ENCODE results near the gene CLDN5.

Gene CLDN5

GRCh38 chr22:19517919-19518611, 6.1 kb downstream of the CLDN5 start (continued):
- TF ChIP-seq ZNF488 (tag by site-specific recombination; IDR thresholded peaks at IDR 0.05) (no peak), ZNF416 (tag by site-specific recombination; IDR thresholded peaks at IDR 0.05) (no peak), ZFP3 (tag by site-specific recombination; IDR thresholded peaks at IDR 0.05; ENCODE audit: low read depth) (no peak), ZNF473 (tag by site-specific recombination; IDR thresholded peaks at IDR 0.05) (no peak), FEZF1 (tag by site-specific recombination; IDR thresholded peaks at IDR 0.05) (no peak), ZNF747 (tag by site-specific recombination; IDR thresholded peaks at IDR 0.05) (no peak), MYNN (tag by site-specific recombination; IDR thresholded peaks at IDR 0.05; ENCODE audit: borderline replicate concordance) (no peak), ZNF202 (tag by site-specific recombination; IDR thresholded peaks at IDR 0.05; ENCODE audit: borderline replicate concordance) (no peak), ZNF23 (tag by site-specific recombination; IDR thresholded peaks at IDR 0.05; ENCODE audit: borderline replicate concordance) (no peak), SALL2 (tag by site-specific recombination; IDR thresholded peaks at IDR 0.05; ENCODE audit: borderline replicate concordance) (no peak)
- TF ChIP-seq, protein P1, sequence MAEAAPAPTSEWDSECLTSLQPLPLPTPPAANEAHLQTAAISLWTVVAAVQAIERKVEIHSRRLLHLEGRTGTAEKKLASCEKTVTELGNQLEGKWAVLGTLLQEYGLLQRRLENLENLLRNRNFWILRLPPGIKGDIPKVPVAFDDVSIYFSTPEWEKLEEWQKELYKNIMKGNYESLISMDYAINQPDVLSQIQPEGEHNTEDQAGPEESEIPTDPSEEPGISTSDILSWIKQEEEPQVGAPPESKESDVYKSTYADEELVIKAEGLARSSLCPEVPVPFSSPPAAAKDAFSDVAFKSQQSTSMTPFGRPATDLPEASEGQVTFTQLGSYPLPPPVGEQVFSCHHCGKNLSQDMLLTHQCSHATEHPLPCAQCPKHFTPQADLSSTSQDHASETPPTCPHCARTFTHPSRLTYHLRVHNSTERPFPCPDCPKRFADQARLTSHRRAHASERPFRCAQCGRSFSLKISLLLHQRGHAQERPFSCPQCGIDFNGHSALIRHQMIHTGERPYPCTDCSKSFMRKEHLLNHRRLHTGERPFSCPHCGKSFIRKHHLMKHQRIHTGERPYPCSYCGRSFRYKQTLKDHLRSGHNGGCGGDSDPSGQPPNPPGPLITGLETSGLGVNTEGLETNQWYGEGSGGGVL (tag by site-specific recombination; IDR thresholded peaks at IDR 0.05), result no peak
- TF ChIP-seq, protein P2, sequence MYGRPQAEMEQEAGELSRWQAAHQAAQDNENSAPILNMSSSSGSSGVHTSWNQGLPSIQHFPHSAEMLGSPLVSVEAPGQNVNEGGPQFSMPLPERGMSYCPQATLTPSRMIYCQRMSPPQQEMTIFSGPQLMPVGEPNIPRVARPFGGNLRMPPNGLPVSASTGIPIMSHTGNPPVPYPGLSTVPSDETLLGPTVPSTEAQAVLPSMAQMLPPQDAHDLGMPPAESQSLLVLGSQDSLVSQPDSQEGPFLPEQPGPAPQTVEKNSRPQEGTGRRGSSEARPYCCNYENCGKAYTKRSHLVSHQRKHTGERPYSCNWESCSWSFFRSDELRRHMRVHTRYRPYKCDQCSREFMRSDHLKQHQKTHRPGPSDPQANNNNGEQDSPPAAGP (tag by site-specific recombination; IDR thresholded peaks at IDR 0.05), result no peak
- TF ChIP-seq, protein P3, sequence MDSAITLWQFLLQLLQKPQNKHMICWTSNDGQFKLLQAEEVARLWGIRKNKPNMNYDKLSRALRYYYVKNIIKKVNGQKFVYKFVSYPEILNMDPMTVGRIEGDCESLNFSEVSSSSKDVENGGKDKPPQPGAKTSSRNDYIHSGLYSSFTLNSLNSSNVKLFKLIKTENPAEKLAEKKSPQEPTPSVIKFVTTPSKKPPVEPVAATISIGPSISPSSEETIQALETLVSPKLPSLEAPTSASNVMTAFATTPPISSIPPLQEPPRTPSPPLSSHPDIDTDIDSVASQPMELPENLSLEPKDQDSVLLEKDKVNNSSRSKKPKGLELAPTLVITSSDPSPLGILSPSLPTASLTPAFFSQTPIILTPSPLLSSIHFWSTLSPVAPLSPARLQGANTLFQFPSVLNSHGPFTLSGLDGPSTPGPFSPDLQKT (IDR thresholded peaks at IDR 0.05; ENCODE audit: borderline replicate concordance, low read depth, low read length), result no peak

GRCh38 chr22:19517171-19517500, 7.1 kb downstream of the CLDN5 start:
- peaks cover 13 to 94% of the 10 kb centered on the region in 2 experiments; a peak in 2 of 3 replicates for H3K36me3 ChIP-seq (ENCODE audit: control insufficient read depth in 2 of 2, insufficient read depth in 1 of 2, low read length in 2 of 2)
- no peak overlapping the region for H3K27ac ChIP-seq (ENCODE audit: extremely low read depth, low read depth, low read length)
- TF ChIP-seq, protein P4, sequence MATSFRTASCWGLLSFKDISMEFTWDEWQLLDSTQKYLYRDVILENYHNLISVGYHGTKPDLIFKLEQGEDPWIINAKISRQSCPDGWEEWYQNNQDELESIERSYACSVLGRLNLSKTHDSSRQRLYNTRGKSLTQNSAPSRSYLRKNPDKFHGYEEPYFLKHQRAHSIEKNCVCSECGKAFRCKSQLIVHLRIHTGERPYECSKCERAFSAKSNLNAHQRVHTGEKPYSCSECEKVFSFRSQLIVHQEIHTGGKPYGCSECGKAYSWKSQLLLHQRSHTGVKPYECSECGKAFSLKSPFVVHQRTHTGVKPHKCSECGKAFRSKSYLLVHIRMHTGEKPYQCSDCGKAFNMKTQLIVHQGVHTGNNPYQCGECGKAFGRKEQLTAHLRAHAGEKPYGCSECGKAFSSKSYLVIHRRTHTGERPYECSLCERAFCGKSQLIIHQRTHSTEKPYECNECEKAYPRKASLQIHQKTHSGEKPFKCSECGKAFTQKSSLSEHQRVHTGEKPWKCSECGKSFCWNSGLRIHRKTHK (tag by site-specific recombination; IDR thresholded peaks at IDR 0.05), result no peak
- TF ChIP-seq ZNF239 (tag by site-specific recombination; IDR thresholded peaks at IDR 0.05) (no peak), ZNF221 (tag by site-specific recombination; IDR thresholded peaks at IDR 0.05; ENCODE audit: borderline replicate concordance) (no peak), PRDM6 (tag by site-specific recombination; IDR thresholded peaks at IDR 0.05) (no peak), ZNF202 (tag by site-specific recombination; IDR thresholded peaks at IDR 0.05; ENCODE audit: borderline replicate concordance) (no peak), KLF7 (tag by site-specific recombination; IDR thresholded peaks at IDR 0.05; ENCODE audit: borderline replicate concordance) (no peak), GLIS1 (tag by site-specific recombination; IDR thresholded peaks at IDR 0.05) (no peak), ZNF514 (tag by site-specific recombination; IDR thresholded peaks at IDR 0.05) (no peak), ZNF548 (tag by site-specific recombination; IDR thresholded peaks at IDR 0.05) (no peak)
- TF ChIP-seq, protein P5, sequence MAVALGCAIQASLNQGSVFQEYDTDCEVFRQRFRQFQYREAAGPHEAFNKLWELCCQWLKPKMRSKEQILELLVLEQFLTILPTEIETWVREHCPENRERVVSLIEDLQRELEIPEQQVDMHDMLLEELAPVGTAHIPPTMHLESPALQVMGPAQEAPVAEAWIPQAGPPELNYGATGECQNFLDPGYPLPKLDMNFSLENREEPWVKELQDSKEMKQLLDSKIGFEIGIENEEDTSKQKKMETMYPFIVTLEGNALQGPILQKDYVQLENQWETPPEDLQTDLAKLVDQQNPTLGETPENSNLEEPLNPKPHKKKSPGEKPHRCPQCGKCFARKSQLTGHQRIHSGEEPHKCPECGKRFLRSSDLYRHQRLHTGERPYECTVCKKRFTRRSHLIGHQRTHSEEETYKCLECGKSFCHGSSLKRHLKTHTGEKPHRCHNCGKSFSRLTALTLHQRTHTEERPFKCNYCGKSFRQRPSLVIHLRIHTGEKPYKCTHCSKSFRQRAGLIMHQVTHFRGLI (tag by site-specific recombination; IDR thresholded peaks at IDR 0.05), result no peak
- no peak overlapping the region for H3K4me3 ChIP-seq (ENCODE audit: low read depth, low read length)
- no peaks in the 10 kb centered on the region for H3K4me1 ChIP-seq (ENCODE audit: control insufficient read depth, insufficient read depth, low read length)
- H3K9me3 ChIP-seq (ENCODE audit: control insufficient read depth, insufficient read depth, low read depth, low read length), result no peaks in the 10 kb centered on the region
- POLR2A ChIA-PET, result no interaction called here
- CTCF ChIA-PET, result interaction anchor here (0.6 kb wide), 1 partner anchor 37 kb away, joined by 3 read pairs; the partner anchor contains the start of gene CDC45
